Smooth muscle cell of the brain vasculature (primary cell): Measurements from ENCODE around the gene MYO16.
"Not testable (repeated sequence)": the region's sequence is repeated elsewhere in the genome, so short reads cannot be mapped to it uniquely, and the experiment has no call there.

Experiments
- DNase-seq: peaks from one replicate; pipeline ENCODE4 v3.0.0-alpha.2; 2012; ENCODE audit warnings: low read depth, low spot score

The MYO16 gene

GRCh38 chr13:108974686-108975085, 345.3 kb downstream of the MYO16 start:
- no peak for DNase-seq

- DNase-seq = no peak
Measured at GRCh38 chr13:108980237-108980636, 350.8 kb downstream of the MYO16 start.

GRCh38 chr13:108981407-108981806, 352.0 kb downstream of the MYO16 start:
- DNase-seq = no peak

- no peak for DNase-seq
Measured at GRCh38 chr13:108983273-108983672, 353.9 kb downstream of the MYO16 start.

GRCh38 chr13:108984251-108984920, 355.0 kb downstream of the MYO16 start:
- no peak for DNase-seq

GRCh38 chr13:108985166-108985565, 355.8 kb downstream of the MYO16 start:
- no peak for DNase-seq

DNA sequence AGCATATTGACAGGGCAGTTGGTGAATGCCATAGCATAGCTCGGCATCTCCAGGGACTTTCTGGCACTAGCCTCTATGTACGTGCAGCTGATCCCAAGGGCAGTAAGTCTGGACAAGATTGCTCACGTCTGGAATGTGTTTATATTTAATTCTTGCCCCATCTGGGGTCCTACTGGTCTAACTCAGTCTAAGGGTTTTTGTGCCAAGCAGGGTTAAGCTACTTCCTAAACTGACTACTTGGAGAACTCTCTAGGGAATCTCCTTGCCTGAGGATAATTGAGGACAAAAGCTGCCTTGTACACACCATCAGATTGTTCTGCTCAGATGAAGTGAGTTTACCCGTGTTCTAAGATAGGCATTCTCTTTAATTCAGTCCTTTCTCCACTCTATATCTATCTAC, 358.1 kb downstream of the MYO16 start:
- DNase-seq = no peak

GRCh38 chr13:108987944-108988343, 358.5 kb downstream of the MYO16 start:
- DNase-seq = no peak

- DNase-seq = not testable (repeated sequence)
Measured at GRCh38 chr13:108991416-108991815, 362.0 kb downstream of the MYO16 start.

- no peak for DNase-seq
Measured at GRCh38 chr13:108993346-108993745, 363.9 kb downstream of the MYO16 start.

DNA sequence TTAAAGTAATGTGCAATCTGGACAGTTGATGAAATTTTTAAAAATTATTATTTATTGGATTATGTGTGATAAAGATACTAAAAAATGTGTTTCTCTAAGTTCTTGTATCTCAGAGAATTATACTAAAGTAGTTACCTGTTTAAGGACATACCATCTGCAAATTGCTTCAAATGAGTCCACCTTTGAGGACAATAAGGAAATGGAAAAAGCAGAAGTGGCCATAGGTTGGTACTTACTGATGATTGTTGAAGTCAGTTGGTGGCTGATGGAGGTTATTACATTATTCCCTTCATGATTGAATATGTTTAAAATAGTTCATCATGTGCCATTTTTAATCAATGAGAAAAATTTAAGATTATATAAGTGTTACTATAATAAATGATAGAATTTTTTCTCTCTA, 367.0 kb downstream of the MYO16 start:
- no peak for DNase-seq

DNA sequence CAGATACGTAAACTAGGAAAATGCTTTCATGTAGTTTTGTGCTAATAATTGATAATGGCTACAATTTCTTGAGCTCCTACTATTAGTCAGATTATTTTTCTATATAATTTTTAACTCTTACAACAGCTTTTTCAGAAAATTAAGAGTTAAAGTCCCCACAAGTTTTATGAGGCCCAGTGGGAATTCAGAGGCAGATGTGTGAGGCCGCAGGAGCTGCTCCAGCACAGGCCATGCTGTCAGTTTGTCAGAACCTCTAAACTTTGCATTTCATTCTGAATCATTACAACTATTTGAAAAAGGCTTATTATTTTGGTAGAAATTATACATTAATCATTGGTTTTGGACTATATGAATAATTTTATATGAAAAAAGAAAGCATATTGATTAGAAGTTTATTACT, 370.8 kb downstream of the MYO16 start:
- DNase-seq = no peak

DNA sequence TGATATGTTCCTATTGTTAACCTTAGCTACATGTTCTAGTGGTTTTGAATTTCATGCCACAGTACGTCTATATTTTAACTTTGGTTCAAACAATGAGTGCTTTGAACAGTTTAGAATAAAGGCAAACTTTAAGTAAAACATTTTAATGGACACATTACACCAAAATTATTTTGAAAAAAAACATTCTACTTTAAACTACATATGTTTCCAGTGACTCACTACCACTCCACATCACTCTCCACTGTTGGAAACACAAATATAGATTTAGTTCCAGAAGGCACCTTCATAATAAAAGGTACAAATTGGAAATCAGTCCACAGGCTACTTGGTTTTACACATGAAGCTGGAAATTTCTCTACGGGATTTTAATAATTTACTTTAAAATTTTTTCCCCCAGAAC, 373.5 kb downstream of the MYO16 start:
- no peak for DNase-seq

DNA sequence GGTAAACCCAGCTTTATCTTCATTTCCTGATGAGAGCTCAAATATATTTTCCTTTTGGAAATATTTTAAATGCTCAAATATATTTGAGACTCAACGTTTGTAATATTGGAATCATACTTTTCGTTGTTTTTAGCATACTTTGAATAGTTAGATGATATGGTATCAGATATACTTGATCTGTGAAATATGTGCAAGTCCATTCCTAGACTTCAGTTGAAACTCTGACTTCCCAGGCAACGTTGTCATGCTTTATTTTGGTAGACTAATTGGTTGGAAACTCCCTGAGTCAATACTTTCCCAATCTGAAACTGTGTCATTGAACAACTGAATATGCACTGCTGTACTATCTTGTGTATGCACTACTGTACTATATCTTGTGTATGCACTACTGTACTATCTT, 378.5 kb downstream of the MYO16 start:
- DNase-seq = no peak

- DNase-seq = no peak
Measured at GRCh38 chr13:109009756-109010155, 380.3 kb downstream of the MYO16 start.

DNA sequence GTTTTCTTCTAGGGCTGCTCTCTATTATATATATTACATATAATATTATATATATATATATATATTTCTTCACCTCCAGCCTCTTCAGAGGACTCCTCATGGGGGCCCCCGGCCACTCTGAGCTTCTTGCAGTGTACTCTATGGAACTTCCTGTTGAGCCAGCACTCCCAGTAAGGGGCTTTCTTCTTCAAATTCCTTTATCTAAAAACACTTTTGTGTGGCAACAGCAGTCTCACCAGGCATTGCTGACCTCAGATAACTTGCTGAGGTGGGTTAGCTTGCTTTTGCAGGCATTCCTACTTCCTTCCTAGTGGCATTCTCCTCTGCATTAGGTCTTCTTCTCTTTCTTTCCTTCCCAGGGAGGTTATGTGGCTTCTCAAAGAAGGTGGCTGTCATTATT, 381.5 kb downstream of the MYO16 start:
- no peak for DNase-seq

DNA sequence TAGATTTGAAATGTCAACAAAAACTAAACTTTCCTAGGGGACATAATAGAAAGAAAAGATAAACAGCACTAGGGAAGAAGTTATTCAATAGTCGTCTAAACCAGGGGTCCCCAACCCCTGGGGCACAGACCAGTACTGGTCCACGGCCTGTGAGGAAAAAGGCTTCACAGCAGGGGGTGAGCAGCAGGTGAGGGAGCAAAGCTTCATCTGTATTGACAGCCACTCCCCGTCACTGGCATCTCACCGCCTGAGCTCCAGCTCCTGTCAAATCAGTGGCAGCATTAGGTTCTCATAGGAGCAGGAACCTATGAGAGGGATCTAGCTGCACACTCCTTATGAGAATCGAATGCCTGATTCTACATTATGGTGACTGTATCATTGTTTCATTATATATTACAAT, 382.7 kb downstream of the MYO16 start:
- no peak for DNase-seq

DNA sequence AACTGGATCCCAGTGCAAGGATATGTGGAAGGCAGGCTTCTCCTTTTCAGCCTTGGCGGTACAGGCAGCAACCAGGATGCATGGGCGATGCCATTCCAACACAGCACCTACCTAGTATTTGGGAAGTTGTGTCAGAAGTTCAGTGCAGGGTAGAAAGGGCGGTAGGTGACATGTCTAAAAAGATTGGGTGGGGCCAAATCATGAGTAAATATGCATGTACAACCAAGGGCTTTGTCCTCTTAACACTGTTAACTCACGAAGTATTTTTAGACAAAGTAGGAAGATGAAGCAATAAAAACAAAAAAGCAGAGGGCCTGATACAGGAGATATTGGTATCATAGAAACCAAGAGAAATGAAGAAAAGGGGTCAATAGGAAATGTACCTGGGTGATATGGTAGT, 392.1 kb downstream of the MYO16 start:
- no peak for DNase-seq

- no peak for DNase-seq
Measured at GRCh38 chr13:109024611-109025010, 395.2 kb downstream of the MYO16 start.

GRCh38 chr13:109026266-109026665, 396.9 kb downstream of the MYO16 start:
- DNase-seq = no peak

DNA sequence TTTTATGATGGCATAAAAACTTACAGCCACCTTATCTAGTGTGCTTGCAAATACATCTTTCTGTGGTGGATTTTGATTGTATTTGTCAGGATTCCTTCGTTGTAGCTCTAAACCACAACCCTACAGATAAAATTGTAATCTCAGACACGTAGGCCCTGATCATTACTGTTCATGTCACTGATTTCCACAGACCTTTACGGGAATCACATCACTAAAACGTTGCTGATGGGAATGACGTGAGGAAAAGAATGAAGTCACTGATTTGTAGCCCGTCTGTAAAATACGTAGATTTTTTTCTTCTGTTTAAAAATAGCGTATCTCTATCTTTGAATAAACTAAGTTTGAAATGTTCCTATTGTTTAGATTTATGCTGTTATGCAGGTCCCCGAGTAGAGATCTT, 399.2 kb downstream of the MYO16 start:
- DNase-seq = no peak

GRCh38 chr13:109033090-109033489, 403.7 kb downstream of the MYO16 start:
- no peak for DNase-seq

DNA sequence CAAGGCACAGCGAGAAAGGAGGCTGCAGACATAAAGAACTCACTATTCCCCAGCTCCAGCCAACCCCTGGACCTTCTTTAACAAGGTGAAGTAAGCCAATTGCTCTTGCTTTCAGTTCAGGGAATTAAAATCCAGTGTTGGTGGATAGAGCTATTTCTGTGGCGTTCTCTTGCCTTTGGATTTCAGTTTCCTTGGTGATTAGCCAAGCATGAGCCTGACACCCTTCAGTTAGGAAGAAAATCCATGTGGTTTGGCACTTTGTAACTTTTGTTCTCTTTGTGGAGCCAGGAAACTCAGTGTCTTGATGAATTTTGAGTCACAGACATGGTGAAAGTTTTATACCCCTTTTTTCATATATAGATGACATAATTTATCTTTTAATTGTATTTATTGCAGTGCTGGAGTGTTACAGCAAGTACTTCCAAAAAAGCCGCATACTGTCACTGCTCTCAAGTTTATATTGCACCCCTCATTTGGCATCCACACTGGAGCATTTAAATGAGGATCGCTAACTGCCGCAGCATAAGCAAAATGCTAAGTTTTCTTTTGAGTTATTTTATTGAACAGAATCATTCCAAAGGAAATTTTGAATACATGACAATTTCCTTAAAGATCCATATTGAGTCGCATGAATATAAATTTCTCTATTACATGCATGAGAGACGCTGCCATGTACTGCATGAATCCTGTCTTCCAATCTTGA, 406.8 kb downstream of the MYO16 start:
- no peak for DNase-seq

- no peak for DNase-seq
Measured at GRCh38 chr13:109043636-109044035, 414.2 kb downstream of the MYO16 start.
